Measurements from ENCODE around the gene NPC2. TPM values are rescaled to one million over a fixed set of nuclear protein-coding genes. Genes with fewer than 3 reads are reported as not detected.

Gene NPC2
- total and polyA plus RNA-seq, 7 experiments from 2014 or later, result 37.9 to 108 (median 60.2) TPM

DNA sequence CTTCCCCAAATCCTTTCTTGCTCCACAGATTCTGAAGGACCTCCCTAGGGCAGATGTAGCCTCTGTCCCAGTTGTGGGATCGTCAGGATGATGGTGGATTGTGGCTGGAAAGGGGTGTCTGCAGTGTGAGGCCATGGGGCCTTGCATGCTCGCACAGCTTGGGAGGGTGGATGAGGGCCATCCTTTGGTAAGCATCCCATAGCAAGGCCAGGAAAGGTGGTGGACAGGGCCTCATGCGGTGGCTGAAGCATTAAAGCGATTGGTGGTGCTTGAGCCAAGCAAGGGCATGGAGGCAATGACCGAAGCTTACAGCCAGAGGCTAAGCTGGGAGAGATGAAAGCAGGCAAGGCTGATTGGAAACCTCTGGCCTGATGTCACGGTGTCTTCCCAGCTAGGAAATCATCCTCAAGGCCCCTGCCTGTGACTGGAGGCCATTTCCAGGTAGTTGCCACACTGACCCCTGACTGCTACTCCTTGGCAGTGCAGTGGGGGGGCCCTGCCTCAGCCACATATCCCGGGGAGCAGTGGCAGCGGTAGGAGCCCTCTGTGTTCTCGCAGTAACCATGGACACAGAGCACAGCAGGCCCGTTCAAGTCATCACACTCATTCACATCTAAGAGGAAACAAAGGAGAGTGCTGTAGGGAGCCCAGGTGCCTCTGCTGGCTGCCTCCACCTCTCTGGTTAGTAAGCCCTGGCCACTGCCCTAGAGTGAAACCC lies 7.5 kb upstream of the NPC2 start:
- peaks cover 0 to 20% (median 0%) of the 10 kb centered on the region in 5 donors for H3K36me3 Mint-ChIP-seq
- peak overlapping the region in 1 of 9 donors; percentile 60 for H3K27ac Mint-ChIP-seq
- Histone ChIP-seq H3K9me3 (ENCODE audit: control insufficient read depth in 2 of 3, low read length in 3 of 3) (no peaks in the 10 kb centered on the region), H3K27me3 (ENCODE audit: control insufficient read depth in 2 of 2, insufficient read depth in 2 of 2, low read length in 2 of 2) (no peaks in the 10 kb centered on the region), H3K27ac (ENCODE audit: low read depth, low read length) (no peak overlapping the region), H3K4me1 (ENCODE audit: control insufficient read depth in 2 of 2, insufficient read depth in 2 of 2, low read length in 2 of 2) (no peaks in the 10 kb centered on the region), H3K4me3 (ENCODE audit: low read length) (no peak overlapping the region), H3K36me3 (ENCODE audit: control insufficient read depth in 2 of 3, insufficient read depth in 3 of 3, low read length in 3 of 3) (peaks cover 0 to 8% (median 0%) of the 10 kb centered on the region in 3 experiments)
- ChIA-PET CTCF (no interaction called here), POLR2A (no interaction called here)
- peak overlapping the region in 1 of 10 donors; percentile 18 for H3K4me3 Mint-ChIP-seq
- peaks cover 5 to 32% (median 15%) of the 10 kb centered on the region in 7 donors for H3K4me1 Mint-ChIP-seq
- DNase-seq (no peak), ATAC-seq (no peak)
- H3K9me3 Mint-ChIP-seq, result no peaks in the 10 kb centered on the region
- intact Hi-C loops (cut with micrococcal nuclease), result no loop called here
- no peaks in the 10 kb centered on the region for H3K27me3 Mint-ChIP-seq

DNA sequence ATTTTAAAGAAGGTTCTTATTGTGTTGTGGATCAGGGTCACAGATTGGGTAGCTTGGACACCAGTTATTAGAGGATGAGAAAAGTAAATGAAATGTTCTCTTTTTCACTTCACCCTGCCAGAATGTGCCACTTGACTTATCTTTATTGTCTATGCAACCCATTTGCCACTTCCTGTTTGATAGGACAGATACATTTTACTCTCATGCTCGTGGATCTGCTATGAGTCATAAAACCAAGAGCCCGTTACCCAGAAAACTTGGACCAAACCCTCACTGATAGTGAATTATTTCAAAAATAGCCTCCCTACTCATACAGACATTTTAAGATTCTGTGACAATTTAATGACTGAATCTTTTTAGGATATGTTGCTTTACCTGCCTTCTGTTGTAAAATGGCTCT lies 2.3 kb upstream of the NPC2 start:
- peaks cover 0 to 25% (median 0%) of the 10 kb centered on the region in 5 donors for H3K36me3 Mint-ChIP-seq
- intact Hi-C loops (cut with micrococcal nuclease), result loop anchor here in 1 of 2 donors (10.0 kb wide), 2 partner anchors 1441 to 1659 kb away; partner anchors contain the start of genes GPATCH2L and RBM25
- H3K9me3 Mint-ChIP-seq, result no peaks in the 10 kb centered on the region
- Histone ChIP-seq H3K27ac (ENCODE audit: low read depth, low read length) (peak overlapping the region; percentile 91), H3K4me3 (ENCODE audit: low read length) (no peak overlapping the region), H3K4me1 (ENCODE audit: control insufficient read depth in 2 of 2, insufficient read depth in 2 of 2, low read length in 2 of 2) (peaks cover 12 to 18% of the 10 kb centered on the region in 2 donors), H3K9me3 (ENCODE audit: control insufficient read depth in 2 of 3, low read length in 3 of 3) (no peaks in the 10 kb centered on the region), H3K36me3 (ENCODE audit: control insufficient read depth in 2 of 3, insufficient read depth in 3 of 3, low read length in 3 of 3) (peaks cover 0 to 14% (median 0%) of the 10 kb centered on the region in 3 experiments), H3K27me3 (ENCODE audit: control insufficient read depth in 2 of 2, insufficient read depth in 2 of 2, low read length in 2 of 2) (no peaks in the 10 kb centered on the region)
- H3K27ac Mint-ChIP-seq, result peak overlapping the region in 4 of 9 donors; percentile 10 to 96 (median 88)
- ATAC-seq (no peak), DNase-seq (peak in 3 of 9 donors; percentile 16 to 33 (median 27))
- POLR2A ChIA-PET, result interaction anchor here (0.9 kb wide), 1 partner anchor 192 kb away, joined by 3 read pairs; no protein-coding TSS in a partner anchor
- H3K27me3 Mint-ChIP-seq, result no peaks in the 10 kb centered on the region
- CTCF ChIA-PET, result no interaction called here
- peaks cover 14 to 42% (median 33%) of the 10 kb centered on the region in 7 donors for H3K4me1 Mint-ChIP-seq
- peak overlapping the region in 1 of 10 donors; percentile 28 for H3K4me3 Mint-ChIP-seq

DNA sequence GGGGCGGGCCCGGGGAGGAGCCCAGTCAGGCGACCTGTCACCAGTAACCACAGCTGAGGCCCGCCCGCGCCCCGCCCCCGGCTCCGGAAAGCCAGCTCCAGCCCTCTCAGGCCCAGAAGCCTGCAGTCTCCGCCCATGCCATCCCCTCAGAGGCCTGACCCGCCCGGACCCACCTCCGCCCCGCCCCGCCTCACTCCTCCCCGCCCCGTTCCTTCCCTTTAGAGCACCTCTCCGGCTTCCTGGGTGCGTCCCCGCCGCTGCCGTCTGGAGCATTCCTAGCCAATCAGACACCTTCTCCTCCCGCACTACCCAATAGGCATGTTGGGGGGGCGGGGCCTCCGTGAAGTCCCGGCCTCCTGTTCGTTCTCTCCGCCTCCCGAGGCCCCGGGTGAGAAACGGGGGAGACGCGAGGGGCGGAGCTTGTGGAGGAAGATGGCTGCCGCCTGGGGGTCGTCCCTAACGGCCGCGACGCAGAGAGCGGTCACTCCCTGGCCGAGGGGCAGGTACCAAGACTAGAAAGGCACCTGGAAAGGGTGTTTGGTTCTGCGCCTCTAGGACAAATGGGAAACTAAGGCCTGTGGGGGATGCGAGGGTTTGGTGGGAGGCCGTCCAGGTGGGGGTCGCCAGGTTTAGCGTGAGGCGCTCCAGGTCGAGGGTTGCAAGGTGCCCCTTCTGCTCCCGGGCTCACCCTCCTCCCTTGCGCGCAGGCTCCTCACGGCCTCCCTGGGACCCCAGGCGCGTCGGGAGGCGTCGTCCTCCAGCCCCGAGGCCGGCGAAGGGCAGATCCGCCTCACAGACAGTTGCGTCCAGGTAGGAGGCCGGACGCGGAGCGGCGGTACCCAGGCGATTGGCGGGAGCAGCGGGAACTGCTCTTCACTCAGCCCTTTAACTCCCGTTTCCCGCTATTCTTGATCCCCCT lies 497 bp upstream of the NPC2 start, which contains the start of gene ISCA2:
TSS of gene ISCA2 (plus strand) at position 423 of the 919 bp plus-strand sequence. CDS start at position 433, 10 bp downstream.
- Mint-ChIP-seq H3K9me3 (no peaks in the 10 kb centered on the region), H3K4me1 (peaks cover 7 to 45% (median 37%) of the 10 kb centered on the region in 7 donors), H3K4me3 (peak within 1 kb of the TSS in 1 of 10 donors; percentile 89), H3K27me3 (no peaks in the 10 kb centered on the region), H3K27ac (peak within 1 kb of the TSS in 7 of 9 donors; percentile 87 to 96 (median 91)), H3K36me3 (peaks cover 0 to 21% (median 0%) of the 10 kb centered on the region in 5 donors)
- ChIA-PET CTCF (no interaction called here), POLR2A (interaction anchor here (0.6 to 1.0 kb wide), 4 partner anchors 925 to 1435 kb away, joined by 3 to 5 read pairs (median 3); partner anchors contain the start of genes ACOT2, RBM25 and RIOX1)
- Histone ChIP-seq H3K27ac (ENCODE audit: low read depth, low read length) (peak within 1 kb of the TSS; percentile 91), H3K27me3 (ENCODE audit: control insufficient read depth in 2 of 2, insufficient read depth in 2 of 2, low read length in 2 of 2) (no peaks in the 10 kb centered on the region), H3K36me3 (ENCODE audit: control insufficient read depth in 2 of 3, insufficient read depth in 3 of 3, low read length in 3 of 3) (peaks cover 0 to 8% (median 0%) of the 10 kb centered on the region in 3 experiments), H3K4me3 (ENCODE audit: low read length) (peak within 1 kb of the TSS; percentile 96), H3K4me1 (ENCODE audit: control insufficient read depth in 2 of 2, insufficient read depth in 2 of 2, low read length in 2 of 2) (peaks cover 12 to 18% of the 10 kb centered on the region in 2 donors), H3K9me3 (ENCODE audit: control insufficient read depth in 2 of 3, low read length in 3 of 3) (no peaks in the 10 kb centered on the region)
- peak; percentile 94 for ATAC-seq
- intact Hi-C loops (cut with micrococcal nuclease), result loop anchor here (1.0 to 10.0 kb wide), 21 partner anchors 93 to 1661 kb away; partner anchors contain the start of genes ALDH6A1 (in 2 of the 2), AREL1 (in 2 of the 2), DCAF4 (in 2 of the 2) and EIF2B2 (in 2 of the 2)
- DNase-seq, result peak; percentile 95 to 99 (median 98)

DNA sequence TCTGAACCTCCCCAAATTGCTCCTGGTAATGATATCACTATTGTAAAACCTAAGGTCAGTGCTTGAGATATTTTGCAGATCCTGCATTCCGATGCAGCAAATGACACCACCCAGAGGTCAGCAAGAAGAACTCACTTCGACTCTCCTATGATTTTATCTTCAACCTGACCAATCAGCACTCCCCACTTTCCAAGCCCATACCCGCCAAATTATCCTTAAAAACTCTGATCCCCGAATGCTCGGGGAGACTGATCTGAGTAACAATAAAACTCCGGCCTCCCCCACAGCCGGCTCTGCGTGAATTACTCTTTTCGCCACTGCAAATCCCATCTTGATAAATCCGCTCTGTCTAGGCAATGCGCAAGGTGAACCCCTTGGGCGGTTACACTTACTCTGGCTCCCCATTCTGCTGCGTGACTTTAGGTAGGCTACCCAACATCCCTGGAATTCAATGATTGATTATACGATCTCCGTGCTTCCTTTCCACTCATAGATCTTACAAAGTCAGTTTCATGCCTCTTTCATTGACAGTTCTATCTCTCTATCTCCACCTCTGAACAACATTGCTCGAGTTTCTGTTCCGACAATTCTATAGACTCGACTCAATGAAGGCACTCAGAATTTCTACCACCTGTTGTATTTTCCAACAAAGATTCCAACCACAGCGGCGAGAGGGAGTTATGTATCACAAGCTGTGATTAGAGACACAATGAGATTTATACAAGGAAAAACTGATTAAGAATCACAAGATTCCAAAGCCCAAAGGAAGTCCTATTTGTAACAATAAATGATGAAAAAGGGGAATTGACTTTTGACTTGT lies 939 bp downstream of the NPC2 start:
- no peaks in the 10 kb centered on the region for H3K9me3 ChIP-seq (ENCODE audit: control insufficient read depth in 2 of 3, low read length in 3 of 3)
- H3K36me3 ChIP-seq (ENCODE audit: control insufficient read depth in 2 of 3, insufficient read depth in 3 of 3, low read length in 3 of 3), result peaks cover 0 to 8% (median 0%) of the 10 kb centered on the region in 3 experiments
- peaks cover 0 to 14% (median 0%) of the 10 kb centered on the region in 5 donors for H3K36me3 Mint-ChIP-seq
- H3K9me3 Mint-ChIP-seq, result no peaks in the 10 kb centered on the region
- no peak overlapping the region for H3K4me3 Mint-ChIP-seq
- no peak overlapping the region for H3K27ac Mint-ChIP-seq
- H3K4me3 ChIP-seq (ENCODE audit: low read length), result peak overlapping the region; percentile 66
- peaks cover 12 to 18% of the 10 kb centered on the region in 2 donors for H3K4me1 ChIP-seq (ENCODE audit: control insufficient read depth in 2 of 2, insufficient read depth in 2 of 2, low read length in 2 of 2)
- H3K27me3 Mint-ChIP-seq, result no peaks in the 10 kb centered on the region
- POLR2A ChIA-PET, result no interaction called here
- DNase-seq, result peak in 4 of 9 donors; percentile 10 to 22 (median 14)
- peaks cover 7 to 44% (median 28%) of the 10 kb centered on the region in 7 donors for H3K4me1 Mint-ChIP-seq
- intact Hi-C loops (cut with micrococcal nuclease), result loop anchor here (1.0 to 10.0 kb wide), 13 partner anchors 33 to 1663 kb away; partner anchors contain the start of genes DCAF4 (in 2 of the 2), ABCD4 (in 1 of the 2), AREL1 (in 1 of the 2) and EIF2B2 (in 1 of the 2)
- CTCF ChIA-PET, result interaction anchor here (1.6 kb wide), 1 partner anchor 136 kb away, joined by 3 read pairs; no protein-coding TSS in a partner anchor
- ATAC-seq, result no peak
- H3K27me3 ChIP-seq (ENCODE audit: control insufficient read depth in 2 of 2, insufficient read depth in 2 of 2, low read length in 2 of 2), result no peaks in the 10 kb centered on the region
- peak overlapping the region; percentile 74 for H3K27ac ChIP-seq (ENCODE audit: low read depth, low read length)

DNA sequence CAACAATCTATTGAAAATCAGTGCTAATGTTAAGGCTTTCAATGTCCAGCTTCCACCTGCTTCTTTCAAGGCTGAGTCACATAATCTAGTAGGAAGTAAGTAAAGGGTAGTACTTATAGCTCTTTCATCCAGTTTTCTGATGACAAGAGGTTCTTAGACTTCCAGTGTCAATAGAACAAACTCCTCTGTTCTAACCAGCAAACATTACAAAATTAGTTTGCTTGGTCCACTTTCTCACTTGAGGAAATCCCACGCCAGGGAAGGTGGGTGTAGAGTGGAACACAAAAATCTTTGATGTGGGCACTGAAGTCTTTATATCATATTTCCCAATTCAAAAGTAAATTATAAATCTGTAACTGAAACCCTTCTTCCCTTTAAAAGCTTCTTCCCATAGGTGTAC lies 2.6 kb downstream of the NPC2 start:
- CTCF ChIA-PET, result interaction anchor here (1.6 kb wide), 1 partner anchor 134 kb away, joined by 3 read pairs; no protein-coding TSS in a partner anchor
- H3K27me3 Mint-ChIP-seq, result no peaks in the 10 kb centered on the region
- intact Hi-C loops (cut with micrococcal nuclease), result loop anchor here (5.0 to 10.0 kb wide), 7 partner anchors 222 to 1664 kb away; partner anchors contain the start of genes DCAF4 (in 2 of the 2), AREL1 (in 1 of the 2), EIF2B2 (in 1 of the 2) and ERG28 (in 1 of the 2)

More for the DNA sequence above, 2.6 kb downstream of the NPC2 start:
- H3K27ac ChIP-seq (ENCODE audit: low read depth, low read length), result no peak overlapping the region
- DNase-seq, result no peak
- H3K27me3 ChIP-seq (ENCODE audit: control insufficient read depth in 2 of 2, insufficient read depth in 2 of 2, low read length in 2 of 2), result no peaks in the 10 kb centered on the region
- Mint-ChIP-seq H3K4me3 (no peak overlapping the region), H3K4me1 (peaks cover 7 to 33% (median 26%) of the 10 kb centered on the region in 7 donors), H3K27ac (peak overlapping the region in 2 of 9 donors; percentile 23 to 49), H3K9me3 (no peaks in the 10 kb centered on the region), H3K36me3 (peaks cover 0 to 11% (median 0%) of the 10 kb centered on the region in 5 donors)
- H3K36me3 ChIP-seq (ENCODE audit: control insufficient read depth in 2 of 3, insufficient read depth in 3 of 3, low read length in 3 of 3), result peaks cover 0 to 8% (median 0%) of the 10 kb centered on the region in 3 experiments
- peaks cover 12 to 18% of the 10 kb centered on the region in 2 donors for H3K4me1 ChIP-seq (ENCODE audit: control insufficient read depth in 2 of 2, insufficient read depth in 2 of 2, low read length in 2 of 2)
- no peaks in the 10 kb centered on the region for H3K9me3 ChIP-seq (ENCODE audit: control insufficient read depth in 2 of 3, low read length in 3 of 3)
- ATAC-seq, result no peak
- no peak overlapping the region for H3K4me3 ChIP-seq (ENCODE audit: low read length)
- POLR2A ChIA-PET, result interaction anchor here (0.5 kb wide), 1 partner anchor 135 kb away, joined by 3 read pairs; no protein-coding TSS in a partner anchor
